Measurements from ENCODE around the gene PLEK.

DNA sequence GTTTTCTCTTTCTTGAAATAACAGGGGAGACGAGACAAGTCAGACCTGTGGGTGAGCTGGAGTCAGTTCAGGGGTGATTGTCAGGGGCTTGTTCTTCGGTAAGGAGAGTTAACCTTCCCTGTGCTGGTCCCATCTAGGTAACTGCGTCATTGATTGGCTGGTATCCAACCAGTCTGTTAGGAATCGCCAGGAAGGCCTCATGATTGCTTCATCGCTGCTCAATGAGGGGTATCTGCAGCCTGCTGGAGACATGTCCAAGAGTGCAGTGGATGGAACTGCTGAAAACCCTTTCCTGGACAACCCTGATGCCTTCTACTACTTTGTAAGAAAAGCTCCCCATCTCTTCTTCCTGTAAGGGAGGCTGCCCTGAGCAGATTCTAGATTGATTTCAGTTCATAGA is 21.3 kb downstream of the PLEK start:
- TF ChIP-seq, protein P1, sequence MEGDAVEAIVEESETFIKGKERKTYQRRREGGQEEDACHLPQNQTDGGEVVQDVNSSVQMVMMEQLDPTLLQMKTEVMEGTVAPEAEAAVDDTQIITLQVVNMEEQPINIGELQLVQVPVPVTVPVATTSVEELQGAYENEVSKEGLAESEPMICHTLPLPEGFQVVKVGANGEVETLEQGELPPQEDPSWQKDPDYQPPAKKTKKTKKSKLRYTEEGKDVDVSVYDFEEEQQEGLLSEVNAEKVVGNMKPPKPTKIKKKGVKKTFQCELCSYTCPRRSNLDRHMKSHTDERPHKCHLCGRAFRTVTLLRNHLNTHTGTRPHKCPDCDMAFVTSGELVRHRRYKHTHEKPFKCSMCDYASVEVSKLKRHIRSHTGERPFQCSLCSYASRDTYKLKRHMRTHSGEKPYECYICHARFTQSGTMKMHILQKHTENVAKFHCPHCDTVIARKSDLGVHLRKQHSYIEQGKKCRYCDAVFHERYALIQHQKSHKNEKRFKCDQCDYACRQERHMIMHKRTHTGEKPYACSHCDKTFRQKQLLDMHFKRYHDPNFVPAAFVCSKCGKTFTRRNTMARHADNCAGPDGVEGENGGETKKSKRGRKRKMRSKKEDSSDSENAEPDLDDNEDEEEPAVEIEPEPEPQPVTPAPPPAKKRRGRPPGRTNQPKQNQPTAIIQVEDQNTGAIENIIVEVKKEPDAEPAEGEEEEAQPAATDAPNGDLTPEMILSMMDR (IDR thresholded peaks at IDR 0.05), result no peak
- no peak for TF ChIP-seq POLR2A (IDR thresholded peaks at IDR 0.05)

Data from adrenal gland (tissue), 5 donors.